ENCODE measurements around the gene ATG9B.
"Not testable (repeated sequence)": the region's sequence is repeated elsewhere in the genome, so short reads cannot be mapped to it uniquely, and the experiment has no call there.

The ATG9B gene

DNA sequence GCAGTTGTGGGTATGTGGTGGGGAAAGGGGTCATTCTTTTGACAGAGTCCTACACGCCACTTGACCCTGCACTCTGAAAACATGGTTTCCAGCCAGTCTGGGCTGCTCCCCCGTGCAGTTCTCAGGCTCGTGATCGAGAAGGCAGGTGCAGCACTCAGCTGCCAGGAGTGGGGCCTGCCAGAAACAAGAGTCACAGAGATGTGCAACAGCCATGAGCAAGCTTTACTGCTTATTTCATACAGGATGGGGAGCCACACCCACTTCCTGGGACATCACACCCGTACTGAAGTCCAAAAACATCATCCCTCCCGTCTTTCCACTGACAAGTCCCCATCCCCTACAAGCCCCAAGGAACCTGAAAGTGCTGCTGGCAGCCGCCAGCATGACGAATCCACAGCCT is 9.3 kb downstream of the ATG9B start:
- peak; percentile 51 for DNase-seq

DNA sequence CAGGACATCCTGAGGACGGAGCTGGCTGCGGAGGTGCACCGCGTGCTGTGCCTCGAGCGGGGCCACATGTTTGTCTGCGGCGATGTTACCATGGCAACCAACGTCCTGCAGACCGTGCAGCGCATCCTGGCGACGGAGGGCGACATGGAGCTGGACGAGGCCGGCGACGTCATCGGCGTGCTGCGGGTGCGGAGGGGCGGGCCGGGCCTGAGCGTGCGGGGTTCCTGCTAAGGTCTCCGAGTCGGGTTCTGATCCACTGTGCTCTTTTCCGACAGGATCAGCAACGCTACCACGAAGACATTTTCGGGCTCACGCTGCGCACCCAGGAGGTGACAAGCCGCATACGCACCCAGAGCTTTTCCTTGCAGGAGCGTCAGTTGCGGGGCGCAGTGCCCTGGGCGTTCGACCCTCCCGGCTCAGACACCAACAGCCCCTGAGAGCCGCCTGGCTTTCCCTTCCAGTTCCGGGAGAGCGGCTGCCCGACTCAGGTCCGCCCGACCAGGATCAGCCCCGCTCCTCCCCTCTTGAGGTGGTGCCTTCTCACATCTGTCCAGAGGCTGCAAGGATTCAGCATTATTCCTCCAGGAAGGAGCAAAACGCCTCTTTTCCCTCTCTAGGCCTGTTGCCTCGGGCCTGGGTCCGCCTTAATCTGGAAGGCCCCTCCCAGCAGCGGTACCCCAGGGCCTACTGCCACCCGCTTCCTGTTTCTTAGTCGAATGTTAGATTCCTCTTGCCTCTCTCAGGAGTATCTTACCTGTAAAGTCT is 10.4 kb downstream of the ATG9B start:
- DNase-seq: peak; percentile 94

- no peak for DNase-seq
Observed at GRCh38 chr7:151013356-151013732, 10.9 kb downstream of the ATG9B start.

DNA sequence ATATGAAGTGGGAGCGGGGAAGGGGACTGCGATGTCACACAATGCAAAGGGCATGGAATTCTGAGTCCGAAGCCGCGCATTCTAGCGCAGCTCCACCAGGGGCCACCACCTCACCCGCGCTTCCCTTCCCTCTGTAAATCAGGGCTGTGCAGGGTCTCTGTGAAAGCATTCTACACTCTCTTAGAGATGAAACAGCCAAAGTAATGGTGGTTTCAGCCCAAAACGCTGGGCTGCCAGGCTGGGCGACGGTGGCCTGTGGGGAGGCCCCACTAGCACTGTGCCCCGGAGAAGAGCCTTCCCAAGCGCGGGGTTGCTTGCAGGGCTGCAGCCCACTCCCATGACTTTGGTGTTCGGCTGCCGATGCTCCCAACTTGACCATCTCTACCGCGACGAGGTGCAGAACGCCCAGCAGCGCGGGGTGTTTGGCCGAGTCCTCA is 11.4 kb downstream of the ATG9B start:
- no peak for DNase-seq

DNA sequence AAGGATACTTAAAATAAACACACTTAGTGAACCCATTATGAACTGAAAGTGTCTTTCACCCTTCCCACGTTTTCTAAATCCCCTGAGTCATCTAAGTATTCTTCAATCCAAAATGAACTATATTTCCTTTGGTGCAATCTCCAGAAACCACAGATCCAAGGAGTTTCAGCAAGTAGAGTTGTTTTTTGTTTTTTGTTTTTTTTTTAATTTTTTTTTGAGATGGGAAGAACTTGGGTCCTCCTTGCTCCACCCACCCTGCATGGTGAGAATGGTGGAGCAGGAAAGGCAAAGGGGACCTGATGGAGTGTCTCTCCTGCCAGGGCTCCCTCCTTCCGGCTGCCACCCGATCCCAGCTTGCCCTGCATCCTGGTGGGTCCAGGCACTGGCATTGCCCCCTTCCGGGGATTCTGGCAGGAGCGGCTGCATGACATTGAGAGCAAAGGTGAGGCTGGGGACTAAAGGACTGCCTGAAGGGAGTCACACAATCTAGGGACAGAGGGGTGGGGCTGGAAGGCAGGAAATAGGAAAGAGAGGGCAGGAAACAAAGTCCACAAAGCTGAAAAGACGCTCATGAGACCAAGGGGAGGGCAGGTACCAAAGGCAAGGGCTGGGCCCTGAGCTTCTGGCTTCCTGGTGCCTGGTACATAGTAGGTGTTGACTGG is 12.1 kb downstream of the ATG9B start:
- DNase-seq: no peak

- DNase-seq: not testable (repeated sequence)
Observed at GRCh38 chr7:151011616-151012015, 12.7 kb downstream of the ATG9B start.

DNA sequence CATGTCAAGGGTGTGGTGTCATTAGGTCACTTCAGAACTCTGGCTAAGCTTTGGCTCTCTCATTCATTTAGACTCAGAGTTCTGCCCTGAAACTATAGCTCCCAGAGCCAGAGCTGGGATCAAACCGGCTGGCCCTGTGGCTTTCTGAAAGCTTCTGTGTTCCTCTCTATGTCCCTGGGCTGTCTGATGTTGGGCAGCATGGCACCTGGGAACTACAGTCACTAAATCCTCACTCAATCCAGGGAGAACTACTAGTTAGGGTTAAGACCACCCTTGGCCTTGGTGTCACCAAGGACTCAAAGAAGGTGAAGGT is 13.2 kb downstream of the ATG9B start:
- DNase-seq: no peak

DNA sequence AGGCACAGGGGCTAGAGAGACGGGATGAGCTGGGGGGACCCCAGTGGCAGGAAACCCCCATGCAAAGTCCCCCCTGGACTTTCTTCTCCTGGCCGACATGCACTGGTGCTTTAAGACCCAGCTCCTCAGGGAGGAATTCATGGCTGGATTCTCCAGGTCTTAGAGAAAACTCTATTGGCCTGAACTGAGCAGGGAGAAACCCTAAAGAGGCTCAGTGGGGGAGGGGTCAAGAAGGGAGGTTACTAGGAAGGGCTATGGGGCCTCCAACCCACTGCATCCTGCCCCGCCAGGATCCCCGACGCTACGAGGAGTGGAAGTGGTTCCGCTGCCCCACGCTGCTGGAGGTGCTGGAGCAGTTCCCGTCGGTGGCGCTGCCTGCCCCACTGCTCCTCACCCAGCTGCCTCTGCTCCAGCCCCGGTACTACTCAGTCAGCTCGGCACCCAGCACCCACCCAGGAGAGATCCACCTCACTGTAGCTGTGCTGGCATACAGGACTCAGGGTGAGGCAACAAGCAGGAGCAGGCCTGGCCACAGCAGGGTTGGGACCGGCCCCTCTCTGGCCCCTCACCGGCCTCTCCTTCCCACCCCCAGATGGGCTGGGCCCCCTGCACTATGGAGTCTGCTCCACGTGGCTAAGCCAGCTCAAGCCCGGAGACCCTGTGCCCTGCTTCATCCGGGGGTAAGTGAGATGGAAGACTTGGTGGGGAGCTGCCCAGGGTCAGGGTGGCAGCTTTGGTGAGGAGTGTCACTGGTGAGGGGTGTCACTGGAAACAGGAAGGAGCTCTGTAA is 13.8 kb downstream of the ATG9B start:
- peak; percentile 61 for DNase-seq

- DNase-seq: no peak
Observed at GRCh38 chr7:151010037-151010306, 14.3 kb downstream of the ATG9B start.

- DNase-seq: peak; percentile 31
Observed at GRCh38 chr7:151009327-151010036, 14.8 kb downstream of the ATG9B start.

- DNase-seq: peak; percentile 94
Observed at GRCh38 chr7:151008511-151009323, 15.6 kb downstream of the ATG9B start.

- DNase-seq: peak; percentile 68
Observed at GRCh38 chr7:151008143-151008510, 16.2 kb downstream of the ATG9B start.

DNA sequence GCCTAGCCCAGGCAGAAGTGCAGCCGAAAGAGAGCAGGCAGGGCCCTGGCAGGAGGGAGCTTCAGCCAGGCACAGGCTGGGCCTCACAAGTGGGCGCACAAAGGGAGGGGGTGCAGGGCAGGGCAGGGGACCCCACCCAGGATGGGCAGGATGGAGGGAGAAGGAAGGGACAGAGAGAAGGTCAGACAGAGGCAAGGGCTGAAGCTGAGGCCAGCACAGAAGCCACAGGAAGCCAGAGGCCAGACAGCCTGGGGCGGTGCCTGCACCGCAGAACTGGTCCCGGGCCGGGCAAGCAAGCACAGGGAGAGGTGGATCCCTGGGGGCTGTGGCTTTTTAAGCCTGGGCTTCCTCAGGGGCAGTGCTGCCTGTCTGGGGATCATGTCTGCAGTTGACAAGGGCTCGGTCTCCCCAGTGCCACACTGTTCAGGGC is 16.8 kb downstream of the ATG9B start:
- DNase-seq: no peak

DNA sequence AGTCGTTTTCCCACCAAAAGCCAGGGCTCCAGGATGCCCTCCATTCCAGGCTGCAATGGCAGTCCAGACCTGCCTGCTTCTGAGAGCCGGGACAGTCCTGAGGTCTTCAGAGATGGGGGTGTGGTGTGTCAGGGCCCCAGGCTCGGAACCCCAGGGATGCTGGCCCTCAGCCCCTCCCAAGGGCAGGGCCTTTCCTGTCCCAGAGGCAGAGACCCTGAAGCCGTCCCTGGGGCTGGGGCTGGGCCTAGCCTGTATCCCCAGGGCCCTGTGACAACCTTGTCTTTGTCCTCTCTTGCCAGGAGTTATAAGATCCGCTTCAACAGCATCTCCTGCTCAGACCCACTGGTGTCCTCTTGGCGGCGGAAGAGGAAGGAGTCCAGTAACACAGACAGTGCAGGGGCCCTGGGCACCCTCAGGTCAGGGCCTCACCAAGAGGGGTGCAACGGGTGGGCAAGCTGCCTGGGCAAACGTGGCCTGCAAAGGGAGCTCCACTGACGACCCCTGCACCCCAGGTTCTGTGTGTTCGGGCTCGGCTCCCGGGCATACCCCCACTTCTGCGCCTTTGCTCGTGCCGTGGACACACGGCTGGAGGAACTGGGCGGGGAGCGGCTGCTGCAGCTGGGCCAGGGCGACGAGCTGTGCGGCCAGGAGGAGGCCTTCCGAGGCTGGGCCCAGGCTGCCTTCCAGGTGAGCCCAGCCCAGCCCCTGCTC is 17.5 kb downstream of the ATG9B start:
- DNase-seq: no peak

GRCh38 chr7:151005566-151005965 is 18.7 kb downstream of the ATG9B start:
- no peak for DNase-seq

DNA sequence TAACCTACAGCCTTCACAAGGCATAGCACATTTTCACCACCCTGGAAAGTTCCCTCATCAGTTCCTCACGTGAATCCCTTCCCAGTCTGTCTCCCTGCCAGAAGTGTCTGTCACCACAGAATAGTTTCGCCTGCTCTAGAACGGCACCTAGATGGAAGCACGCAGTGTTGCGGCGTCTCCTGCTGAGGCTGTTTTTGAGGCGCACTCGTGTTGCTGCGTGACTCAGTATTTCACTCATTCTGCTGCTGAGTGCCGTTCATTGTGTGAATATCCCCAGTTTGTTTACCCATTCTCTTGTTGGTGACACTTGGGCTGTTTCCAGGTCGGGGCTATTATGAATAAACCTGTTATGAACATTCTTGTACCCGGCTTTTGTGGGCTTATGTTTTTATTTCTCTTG is 20.7 kb downstream of the ATG9B start:
- no peak for DNase-seq

- no peak for DNase-seq
Observed at GRCh38 chr7:151001546-151001945, 22.7 kb downstream of the ATG9B start.

GRCh38 chr7:151000897-151001495 is 23.3 kb downstream of the ATG9B start:
- DNase-seq: no peak

DNA sequence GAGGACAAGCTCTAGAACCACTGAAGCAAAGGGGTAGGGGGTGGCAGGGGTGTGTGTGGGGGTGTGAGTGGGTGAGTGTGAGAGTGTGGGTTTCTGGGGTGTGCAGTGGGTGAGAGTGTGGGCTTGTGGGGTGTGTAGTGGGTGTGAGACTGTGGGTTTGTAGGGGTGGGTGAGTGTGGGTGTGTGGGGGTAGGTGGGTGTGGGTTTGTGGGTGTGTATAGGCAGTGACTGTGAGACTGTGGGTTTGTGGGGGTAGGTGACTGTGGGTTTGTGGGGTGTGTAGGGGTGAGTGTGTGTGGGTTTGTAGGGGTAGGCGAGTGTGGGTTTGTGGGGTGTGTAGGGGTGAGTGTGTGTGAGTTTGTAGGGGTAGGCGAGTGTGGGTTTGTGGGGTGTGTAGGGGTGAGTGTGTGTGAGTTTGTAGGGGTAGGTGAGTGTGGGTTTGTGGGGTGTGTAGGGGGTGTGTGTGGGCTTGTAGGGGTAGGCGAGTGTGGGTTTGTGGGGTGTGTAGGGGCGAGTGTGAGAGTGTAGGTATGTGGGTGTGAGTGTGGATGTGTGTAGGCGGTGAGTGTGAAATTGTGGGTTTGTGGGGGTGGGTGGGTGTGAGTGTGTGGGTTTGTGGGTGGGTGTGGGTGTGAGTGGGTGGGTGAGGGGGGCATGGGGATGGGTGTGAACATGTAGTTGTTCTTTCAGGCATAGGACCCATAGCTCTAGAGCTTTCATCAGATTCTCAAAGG is 24.6 kb downstream of the ATG9B start:
- DNase-seq: no peak

GRCh38 chr7:150999001-150999400 is 25.3 kb downstream of the ATG9B start:
- no peak for DNase-seq

- no peak for DNase-seq
Observed at GRCh38 chr7:150998341-150998740, 26.0 kb downstream of the ATG9B start.

Data from activated CD4-positive, alpha-beta T cell treated with anti-CD3 and anti-CD28 coated beads, Interleukin-10, Interleukin-2, amounts not matched to agents 100 ng/mL and 50 ng/mL, durations not matched to agents 16 hours and 8 hours (primary cell).